ENCODE measurements around the gene PPP3CB. TPM values are rescaled to one million over a fixed set of nuclear protein-coding genes. Genes with fewer than 3 reads are reported as not detected.

The PPP3CB gene
- total RNA-seq (10 to 100 TPM; 25.7 to 44.5 (median 41.4) TPM), polyA plus RNA-seq (1 to 10 TPM; 6.2 to 6.3 TPM), total RNA-seq (32.2 reads per million, percentile 61 among the genes with 10 or more reads in this experiment)

- H3K27ac Mint-ChIP-seq, result peak within 1 kb of the TSS; percentile 83 to 99 (median 93)
- Histone ChIP-seq H3K36me3 (ENCODE audit: control insufficient read depth in 2 of 3, insufficient read depth in 3 of 3, low read length in 3 of 3) (peaks cover 0 to 5% (median 0%) of the 10 kb centered on the region in 3 experiments), H3K27me3 (ENCODE audit: control insufficient read depth in 2 of 2, insufficient read depth in 2 of 2, low read length in 2 of 2) (no peaks in the 10 kb centered on the region), H3K4me1 (ENCODE audit: control insufficient read depth in 2 of 2, insufficient read depth in 2 of 2, low read length in 2 of 2) (peaks cover 19 to 38% of the 10 kb centered on the region in 2 donors), H3K27ac (ENCODE audit: low read depth, low read length) (peak within 1 kb of the TSS; percentile 91), H3K9me3 (ENCODE audit: control insufficient read depth in 2 of 3, low read length in 3 of 3) (no peaks in the 10 kb centered on the region), H3K4me3 (ENCODE audit: low read length) (peak within 1 kb of the TSS; percentile 99)
- no peaks in the 10 kb centered on the region for H3K27me3 Mint-ChIP-seq
- POLR2A ChIA-PET, result interaction anchor here (0.5 to 2.5 kb wide), 25 partner anchors 11 to 496 kb away, joined by 3 to 22 read pairs (median 4); partner anchors contain the start of genes ANXA7, CFAP70, MRPS16 and SEC24C
- ATAC-seq (peak; percentile 89), DNase-seq (peak in 6 of 9 donors; percentile 77 to 93 (median 84))
- peaks cover 0 to 22% (median 0%) of the 10 kb centered on the region in 5 donors for H3K36me3 Mint-ChIP-seq
- CTCF ChIA-PET, result no interaction called here
- intact Hi-C loops (cut with micrococcal nuclease), result loop anchor here (1.0 to 10.0 kb wide), 23 partner anchors 19 to 1736 kb away; partner anchors contain the start of genes ANXA7 (in 2 of the 2), CFAP70 (in 2 of the 2), DNAJC9 (in 2 of the 2) and MRPS16 (in 2 of the 2)
- no peaks in the 10 kb centered on the region for H3K9me3 Mint-ChIP-seq
- peak within 1 kb of the TSS; percentile 84 to 99 (median 90) for H3K4me3 Mint-ChIP-seq
- H3K4me1 Mint-ChIP-seq, result peaks cover 44 to 63% (median 55%) of the 10 kb centered on the region in 7 donors
Measured at GRCh38 chr10:73495884-73496674, at the start of gene PPP3CB. TSS of gene PPP3CB (minus strand) at chr10:73496024. CDS start at chr10:73495889, 135 bp downstream.

GRCh38 chr10:73545357-73545756 is 49.5 kb upstream of the PPP3CB start:
- H3K4me3 Mint-ChIP-seq, result no peak overlapping the region
- no peak overlapping the region for H3K27ac ChIP-seq (ENCODE audit: low read depth, low read length)
- no peaks in the 10 kb centered on the region for H3K36me3 ChIP-seq (ENCODE audit: control insufficient read depth in 2 of 3, insufficient read depth in 3 of 3, low read length in 3 of 3)
- peaks cover 0 to 6% (median 0%) of the 10 kb centered on the region in 5 donors for H3K36me3 Mint-ChIP-seq
- DNase-seq (no peak), ATAC-seq (no peak)
- POLR2A ChIA-PET, result no interaction called here
- H3K9me3 Mint-ChIP-seq, result peaks cover 0 to 1% (median 0%) of the 10 kb centered on the region in 11 donors
- H3K27ac Mint-ChIP-seq, result no peak overlapping the region
- intact Hi-C loops (cut with micrococcal nuclease), result no loop called here
- H3K4me1 Mint-ChIP-seq, result no peaks in the 10 kb centered on the region
- CTCF ChIA-PET, result no interaction called here
- H3K27me3 ChIP-seq (ENCODE audit: control insufficient read depth in 2 of 2, insufficient read depth in 2 of 2, low read length in 2 of 2), result no peaks in the 10 kb centered on the region
- H3K9me3 ChIP-seq (ENCODE audit: control insufficient read depth in 2 of 3, low read length in 3 of 3), result no peaks in the 10 kb centered on the region
- no peaks in the 10 kb centered on the region for H3K4me1 ChIP-seq (ENCODE audit: control insufficient read depth in 2 of 2, insufficient read depth in 2 of 2, low read length in 2 of 2)
- peaks cover 0 to 4% (median 0%) of the 10 kb centered on the region in 5 donors for H3K27me3 Mint-ChIP-seq
- no peak overlapping the region for H3K4me3 ChIP-seq (ENCODE audit: low read length)

- ATAC-seq, result no peak
- POLR2A ChIA-PET, result no interaction called here
- peaks cover 6 to 16% (median 13%) of the 10 kb centered on the region in 7 donors for H3K4me1 Mint-ChIP-seq
Measured at GRCh38 chr10:73537709-73538108, 41.9 kb upstream of the PPP3CB start.

GRCh38 chr10:73537288-73537687 is 41.5 kb upstream of the PPP3CB start:
- Mint-ChIP-seq H3K4me1 (peaks cover 6 to 16% (median 13%) of the 10 kb centered on the region in 7 donors), H3K36me3 (peaks cover 0 to 21% (median 9%) of the 10 kb centered on the region in 5 donors), H3K27me3 (peaks cover 0 to 2% (median 0%) of the 10 kb centered on the region in 5 donors), H3K9me3 (no peaks in the 10 kb centered on the region), H3K4me3 (peak overlapping the region in 3 of 10 donors; percentile 9 to 48 (median 27)), H3K27ac (no peak overlapping the region)
- intact Hi-C loops (cut with micrococcal nuclease), result no loop called here
- ChIA-PET POLR2A (no interaction called here), CTCF (interaction anchor here (0.7 to 1.6 kb wide), 4 partner anchors 8 to 111 kb away, joined by 4 to 5 read pairs (median 4); no protein-coding TSS in a partner anchor)
- DNase-seq (peak in 2 of 9 donors; percentile 4 to 9), ATAC-seq (peak; percentile 70)
- Histone ChIP-seq H3K27me3 (ENCODE audit: control insufficient read depth in 2 of 2, insufficient read depth in 2 of 2, low read length in 2 of 2) (no peaks in the 10 kb centered on the region), H3K36me3 (ENCODE audit: control insufficient read depth in 2 of 3, insufficient read depth in 3 of 3, low read length in 3 of 3) (no peaks in the 10 kb centered on the region), H3K4me3 (ENCODE audit: low read length) (no peak overlapping the region), H3K9me3 (ENCODE audit: control insufficient read depth in 2 of 3, low read length in 3 of 3) (no peaks in the 10 kb centered on the region), H3K27ac (ENCODE audit: low read depth, low read length) (no peak overlapping the region), H3K4me1 (ENCODE audit: control insufficient read depth in 2 of 2, insufficient read depth in 2 of 2, low read length in 2 of 2) (peaks cover 4 to 9% of the 10 kb centered on the region in 2 donors)

More at GRCh38 chr10:73537709-73538108, 41.9 kb upstream of the PPP3CB start:
- Histone ChIP-seq H3K36me3 (ENCODE audit: control insufficient read depth in 2 of 3, insufficient read depth in 3 of 3, low read length in 3 of 3) (no peaks in the 10 kb centered on the region), H3K9me3 (ENCODE audit: control insufficient read depth in 2 of 3, low read length in 3 of 3) (no peaks in the 10 kb centered on the region), H3K27me3 (ENCODE audit: control insufficient read depth in 2 of 2, insufficient read depth in 2 of 2, low read length in 2 of 2) (no peaks in the 10 kb centered on the region), H3K27ac (ENCODE audit: low read depth, low read length) (no peak overlapping the region), H3K4me3 (ENCODE audit: low read length) (no peak overlapping the region), H3K4me1 (ENCODE audit: control insufficient read depth in 2 of 2, insufficient read depth in 2 of 2, low read length in 2 of 2) (peaks cover 4 to 9% of the 10 kb centered on the region in 2 donors)
- H3K27ac Mint-ChIP-seq, result no peak overlapping the region
- intact Hi-C loops (cut with micrococcal nuclease), result no loop called here
- CTCF ChIA-PET, result interaction anchor here (0.7 to 1.6 kb wide), 4 partner anchors 9 to 110 kb away, joined by 4 to 5 read pairs (median 4); no protein-coding TSS in a partner anchor
- no peaks in the 10 kb centered on the region for H3K9me3 Mint-ChIP-seq
- no peak for DNase-seq
- H3K4me3 Mint-ChIP-seq, result peak overlapping the region in 1 of 10 donors; percentile 27
- peaks cover 0 to 24% (median 9%) of the 10 kb centered on the region in 5 donors for H3K36me3 Mint-ChIP-seq
- H3K27me3 Mint-ChIP-seq, result peaks cover 0 to 2% (median 0%) of the 10 kb centered on the region in 5 donors

GRCh38 chr10:73534857-73535256 is 39.0 kb upstream of the PPP3CB start:
- POLR2A ChIA-PET, result interaction anchor here (0.6 kb wide), 1 partner anchor 106 kb away, joined by 4 read pairs; the partner anchor contains the start of gene MYOZ1
- H3K27me3 Mint-ChIP-seq, result peaks cover 0 to 4% (median 0%) of the 10 kb centered on the region in 5 donors
- no peaks in the 10 kb centered on the region for H3K9me3 ChIP-seq (ENCODE audit: control insufficient read depth in 2 of 3, low read length in 3 of 3)

GRCh38 chr10:73529089-73529832 is 33.4 kb upstream of the PPP3CB start:
- no peak overlapping the region for H3K4me3 ChIP-seq (ENCODE audit: low read length)
- DNase-seq (peak in 8 of 9 donors; percentile 23 to 82 (median 73)), ATAC-seq (peak; percentile 93)
- no peaks in the 10 kb centered on the region for H3K9me3 Mint-ChIP-seq
- H3K27ac Mint-ChIP-seq, result no peak overlapping the region
- no peaks in the 10 kb centered on the region for H3K36me3 ChIP-seq (ENCODE audit: control insufficient read depth in 2 of 3, insufficient read depth in 3 of 3, low read length in 3 of 3)
- peaks cover 0 to 2% (median 0%) of the 10 kb centered on the region in 5 donors for H3K27me3 Mint-ChIP-seq
- POLR2A ChIA-PET, result interaction anchor here (1.1 kb wide), 1 partner anchor 98 kb away, joined by 3 read pairs; no protein-coding TSS in a partner anchor
- H3K9me3 ChIP-seq (ENCODE audit: control insufficient read depth in 2 of 3, low read length in 3 of 3), result no peaks in the 10 kb centered on the region
- intact Hi-C loops (cut with micrococcal nuclease), result loop anchor here (1.0 to 10.0 kb wide), 4 partner anchors 63 to 346 kb away; partner anchors contain the start of genes CAMK2G (in 1 of the 2) and USP54 (in 1 of the 2)
- no peaks in the 10 kb centered on the region for H3K4me1 ChIP-seq (ENCODE audit: control insufficient read depth in 2 of 2, insufficient read depth in 2 of 2, low read length in 2 of 2)
- H3K36me3 Mint-ChIP-seq, result peaks cover 0 to 10% (median 3%) of the 10 kb centered on the region in 5 donors
- no peaks in the 10 kb centered on the region for H3K4me1 Mint-ChIP-seq
- no peak overlapping the region for H3K4me3 Mint-ChIP-seq
- H3K27me3 ChIP-seq (ENCODE audit: control insufficient read depth in 2 of 2, insufficient read depth in 2 of 2, low read length in 2 of 2), result no peaks in the 10 kb centered on the region
- CTCF ChIA-PET, result interaction anchor here (0.8 to 7.3 kb wide), 9 partner anchors 9 to 121 kb away, joined by 3 to 89 read pairs (median 5); partner anchors contain the start of gene MYOZ1
- no peak overlapping the region for H3K27ac ChIP-seq (ENCODE audit: low read depth, low read length)

More at GRCh38 chr10:73534857-73535256, 39.0 kb upstream of the PPP3CB start:
- Mint-ChIP-seq H3K9me3 (no peaks in the 10 kb centered on the region), H3K4me3 (no peak overlapping the region), H3K4me1 (peaks cover 6 to 16% (median 13%) of the 10 kb centered on the region in 7 donors), H3K27ac (no peak overlapping the region), H3K36me3 (peaks cover 0 to 21% (median 9%) of the 10 kb centered on the region in 5 donors)
- intact Hi-C loops (cut with micrococcal nuclease), result no loop called here
- Histone ChIP-seq H3K4me3 (ENCODE audit: low read length) (no peak overlapping the region), H3K27me3 (ENCODE audit: control insufficient read depth in 2 of 2, insufficient read depth in 2 of 2, low read length in 2 of 2) (no peaks in the 10 kb centered on the region), H3K4me1 (ENCODE audit: control insufficient read depth in 2 of 2, insufficient read depth in 2 of 2, low read length in 2 of 2) (peaks cover 4 to 9% of the 10 kb centered on the region in 2 donors), H3K27ac (ENCODE audit: low read depth, low read length) (no peak overlapping the region), H3K36me3 (ENCODE audit: control insufficient read depth in 2 of 3, insufficient read depth in 3 of 3, low read length in 3 of 3) (no peaks in the 10 kb centered on the region)
- CTCF ChIA-PET, result interaction anchor here (1.0 kb wide), 1 partner anchor 109 kb away, joined by 4 read pairs; no protein-coding TSS in a partner anchor
- ATAC-seq (no peak), DNase-seq (no peak)

Data from naive thymus-derived CD4-positive, alpha-beta T cell (primary cell).